HepG2 (cell line): Measurements from ENCODE around the gene CSNK1D. TPM values are rescaled to one million over a fixed set of nuclear protein-coding genes. Genes with fewer than 3 reads are reported as not detected.

Experiments
- ATF7-NPFF ChIP-seq: sonication (generic); formaldehyde crosslinking; IDR thresholded peaks from 2 replicates; pipeline ENCODE4 v1.8.1; 2023; ENCODE audit warnings: mild to moderate bottlenecking, low read depth, missing genetic modification reagents, moderate library complexity
- CBFB ChIP-seq: sonication (generic); formaldehyde crosslinking; IDR thresholded peaks from 2 replicates; pipeline ENCODE4 v1.4.0; 2020; ENCODE audit warnings: missing genetic modification reagents
- CCAR2 ChIP-seq: fragments of 200-400 bp; formaldehyde crosslinking; optimal IDR thresholded peaks from 2 replicates; pipeline ENCODE3; 2018; ENCODE audit warnings: low read depth, mild to moderate bottlenecking, low read length, moderate library complexity
- CEBPB ChIP-seq: IDR thresholded peaks from 2 replicates; pipeline ENCODE4 v1.6.1; 2011; ENCODE audit warnings: low read depth, low read length, improper control_type of control experiment, borderline replicate concordance
- KDM6A ChIP-seq: IDR thresholded peaks from 2 replicates; pipeline ENCODE4 v1.6.1; 2016; ENCODE audit warnings: low read depth
- MAF1 ChIP-seq: sonication (generic); formaldehyde crosslinking; IDR thresholded peaks from 2 replicates; pipeline ENCODE4 v1.5.0; 2020; ENCODE audit warnings: missing genetic modification reagents, borderline replicate concordance
- MAZ ChIP-seq, 2 experiments: sonication (generic) in 1 of 2; formaldehyde crosslinking in 1 of 2; IDR thresholded peaks; 2 replicates each; pipeline versions ENCODE4 v1.5.0 to v1.6.1; 2012 to 2020; ENCODE audit warnings: low read depth in 2 of 2, mild to moderate bottlenecking in 2 of 2, borderline replicate concordance in 1 of 2, improper control_type of control experiment in 1 of 2, low read length in 1 of 2, missing genetic modification reagents in 1 of 2, moderate library complexity in 1 of 2
- NR2F1 ChIP-seq, 2 experiments: fragments of 450-650 bp in 1 of 2; formaldehyde crosslinking in 1 of 2; IDR thresholded peaks; 2 replicates each; pipeline versions ENCODE4 v1.5.0 to v1.6.1; 2016 to 2020; ENCODE audit warnings: mild to moderate bottlenecking in 1 of 2, missing compliant biosample characterization in 1 of 2, missing genetic modification reagents in 1 of 2, moderate library complexity in 1 of 2
- RBFOX2 ChIP-seq: fragments of 200-400 bp; formaldehyde crosslinking; IDR thresholded peaks from 2 replicates; pipeline ENCODE4 v1.6.1; 2017; ENCODE audit warnings: low read depth, mild to moderate bottlenecking, low read length
- REL ChIP-seq: sonication (generic); formaldehyde crosslinking; conservative IDR thresholded peaks from 2 replicates; pipeline ENCODE4 v1.8.0; 2022; ENCODE audit warnings: mild to moderate bottlenecking, missing genetic modification reagents, moderate library complexity
- SCMH1 ChIP-seq: sonication (generic); formaldehyde crosslinking; IDR thresholded peaks from 2 replicates; pipeline ENCODE4 v1.9.0; 2021; ENCODE audit warnings: missing genetic modification reagents, mild to moderate bottlenecking, borderline replicate concordance
- SNAPC2 ChIP-seq: sonication (generic); formaldehyde crosslinking; IDR thresholded peaks from 2 replicates; pipeline ENCODE4 v1.8.1; 2022; ENCODE audit warnings: mild to moderate bottlenecking, missing genetic modification reagents
- SP140L ChIP-seq: sonication (generic); formaldehyde crosslinking; IDR thresholded peaks from 2 replicates; pipeline ENCODE4 v1.4.0; 2020; ENCODE audit warnings: missing genetic modification reagents, borderline replicate concordance
- SRSF4 ChIP-seq: fragments of 200-400 bp; formaldehyde crosslinking; IDR thresholded peaks from one replicate; pipeline ENCODE4 v1.6.1; 2018; ENCODE audit warnings: mild to moderate bottlenecking, low read depth, low read length, moderate library complexity; ENCODE audit not compliant: poor library complexity, severe bottlenecking
- SRSF9 ChIP-seq: fragments of 200-400 bp; formaldehyde crosslinking; IDR thresholded peaks from 2 replicates; pipeline ENCODE4 v1.6.1; 2018; ENCODE audit warnings: borderline replicate concordance, mild to moderate bottlenecking, low read depth, low read length; ENCODE audit not compliant: insufficient read depth, poor library complexity, severe bottlenecking
- TMF1 ChIP-seq: sonication (generic); formaldehyde crosslinking; IDR thresholded peaks from 2 replicates; pipeline ENCODE4 v1.8.1; 2022; ENCODE audit warnings: low read depth, missing genetic modification reagents
- ZFAT ChIP-seq: sonication (generic); formaldehyde crosslinking; conservative IDR thresholded peaks from 2 replicates; pipeline ENCODE4 v1.8.1; 2023; ENCODE audit warnings: missing genetic modification reagents, inconsistent platforms
- ZKSCAN1 ChIP-seq: fragments of 150-350 bp; IDR thresholded peaks from 2 replicates; pipeline ENCODE4 v1.6.1; 2014; ENCODE audit warnings: low read length
- ZNF546 ChIP-seq: sonication (generic); formaldehyde crosslinking; conservative IDR thresholded peaks from 2 replicates; pipeline ENCODE4 v1.8.1; 2023; ENCODE audit warnings: mild to moderate bottlenecking, missing genetic modification reagents
- ZNF615 ChIP-seq: sonication (generic); formaldehyde crosslinking; IDR thresholded peaks from 2 replicates; pipeline ENCODE4 v1.5.0; 2020; ENCODE audit warnings: mild to moderate bottlenecking, missing genetic modification reagents, borderline replicate concordance
- ZNF7 ChIP-seq: IDR thresholded peaks from 2 replicates; pipeline ENCODE4 v1.6.1; 2016; ENCODE audit warnings: missing biosample characterization, missing genetic modification reagents
- polyA plus RNA-seq, 8 experiments: library from polyadenylated mRNA; depleted of rRNA in 3 of 8; stranded (reverse) in 7 of 8; unstranded in 1 of 8; fragments of >200 nt; fragmentation: Illumina TruSeq in 4 of 8; extraction: Trizol in 4 of 8; gene quantifications; 2 replicates each; pipeline versions ENCODE4 v1.2.1 to v1.2.3, GENCODE V29; 2011 to 2016; ENCODE audit warnings: low read depth in 4 of 8, missing spikeins in 1 of 8, mixed read lengths in 1 of 8; ENCODE audit not compliant: insufficient read depth in 1 of 8
- total RNA-seq, 5 experiments: library from RNA; depleted of rRNA; stranded (reverse); fragments of >200 nt; fragmentation: Illumina TruSeq; extraction: Trizol; gene quantifications; 2 replicates each; pipeline ENCODE4 v1.2.3, GENCODE V29; 2016; ENCODE audit warnings: low read depth in 1 of 5
- TF ChIP-seq, protein P1 (sequence below): IDR thresholded peaks from 2 replicates; pipeline ENCODE4 v1.6.1; 2012; ENCODE audit warnings: inconsistent platforms
- TF ChIP-seq, protein P2 (sequence below): sonication (generic); formaldehyde crosslinking; IDR thresholded peaks from 2 replicates; pipeline ENCODE4 v1.5.0; 2020; ENCODE audit warnings: missing genetic modification reagents
- TF ChIP-seq, protein P3 (sequence below): sonication (generic); formaldehyde crosslinking; IDR thresholded peaks from 2 replicates; pipeline ENCODE4 v1.8.0; 2022; ENCODE audit warnings: low read depth, missing genetic modification reagents
- TF ChIP-seq, protein P4 (sequence below): sonication (generic); formaldehyde crosslinking; IDR thresholded peaks from 2 replicates; pipeline ENCODE4 v1.5.0; 2020; ENCODE audit warnings: missing genetic modification reagents, mild to moderate bottlenecking, borderline replicate concordance

Gene CSNK1D
- total and polyA plus RNA-seq, 2 of the 13 experiments (the other 11 are each of a cell fraction or from before 2014, with no cell fraction given) = 31.5 to 128 TPM

DNA sequence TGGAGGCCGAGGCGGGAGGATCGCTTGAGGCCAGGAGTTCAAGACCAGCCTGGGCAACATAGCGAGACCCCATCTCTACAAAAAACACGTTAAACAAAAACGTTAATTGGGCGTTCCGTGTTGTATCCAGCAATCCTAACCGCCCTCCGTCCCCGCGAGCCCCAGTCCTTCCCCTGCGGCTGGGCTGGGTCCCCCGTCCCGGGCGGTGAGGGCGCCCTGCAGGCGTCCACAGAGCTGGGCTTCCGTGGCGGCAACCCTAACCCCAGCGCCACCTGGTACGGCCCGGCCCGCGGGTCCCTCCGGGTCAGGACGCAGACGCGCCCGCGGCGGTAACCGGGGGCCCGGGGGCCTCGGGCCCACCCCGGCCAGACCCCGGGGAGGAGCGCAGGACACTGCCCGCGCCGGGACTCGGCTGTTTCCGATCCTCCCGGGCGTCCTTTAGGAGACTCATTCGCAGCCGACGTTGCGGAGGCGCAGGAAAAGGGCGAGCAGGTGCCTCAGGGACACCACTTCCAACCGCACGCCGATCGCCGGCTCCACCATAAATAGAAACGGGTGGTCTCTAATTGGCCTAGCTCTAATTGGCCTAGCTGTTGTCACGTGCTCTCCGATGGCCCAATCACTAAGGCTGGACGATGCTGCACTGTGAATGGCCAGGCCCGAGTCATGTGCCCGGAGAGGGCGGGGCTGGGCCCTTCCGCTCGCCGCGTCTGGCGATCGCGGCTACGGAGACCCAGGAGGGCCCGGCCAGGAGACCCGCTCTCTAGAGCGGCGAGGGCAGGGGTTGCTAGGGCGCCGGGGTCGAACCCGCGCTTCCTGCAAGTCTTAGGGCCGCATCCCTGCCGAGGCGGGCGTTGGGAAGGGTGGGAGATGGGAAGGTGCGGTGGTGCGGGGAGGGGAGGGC, 19.0 kb upstream of the CSNK1D start (continued):
- TF ChIP-seq CBFB (CRISPR knock-in tag) = peak; percentile 91
- TF ChIP-seq, protein P1, sequence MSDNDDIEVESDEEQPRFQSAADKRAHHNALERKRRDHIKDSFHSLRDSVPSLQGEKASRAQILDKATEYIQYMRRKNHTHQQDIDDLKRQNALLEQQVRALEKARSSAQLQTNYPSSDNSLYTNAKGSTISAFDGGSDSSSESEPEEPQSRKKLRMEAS = peak; percentile 95
- TF ChIP-seq, protein P2, sequence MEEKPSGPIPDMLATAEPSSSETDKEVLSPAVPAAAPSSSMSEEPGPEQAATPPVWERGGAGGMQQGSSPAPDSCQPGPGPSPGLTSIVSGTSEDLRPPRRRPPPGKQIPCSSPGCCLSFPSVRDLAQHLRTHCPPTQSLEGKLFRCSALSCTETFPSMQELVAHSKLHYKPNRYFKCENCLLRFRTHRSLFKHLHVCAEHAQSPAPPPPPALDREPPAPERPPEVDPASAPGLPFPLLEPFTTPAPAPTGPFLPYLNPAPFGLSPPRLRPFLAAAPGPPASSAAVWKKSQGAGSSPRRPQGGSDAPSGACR (CRISPR knock-in tag) = peak; percentile 95; the same call in 1 of the 2 replicates
- TF ChIP-seq REL = peak; percentile 77; the same call in 1 of the 2 replicates
- peak in 1 of 2 experiments; percentile 43; a peak in 1 of 4 replicates for TF ChIP-seq NR2F1 (CRISPR knock-in tag; IDR thresholded peaks at IDR 0.05)
- TF ChIP-seq ZFAT = no peak
- peak; percentile 8; the same call in 1 of the 2 replicates for TF ChIP-seq ZNF7 (CRISPR knock-in tag)
- TF ChIP-seq RBFOX2 = peak; percentile 99
- no peak for TF ChIP-seq SRSF9
- TF ChIP-seq CEBPB = no peak; the same call in 1 of the 2 replicates
- TF ChIP-seq ZNF615 = peak; percentile 74; the same call in 1 of the 2 replicates
- TF ChIP-seq MAZ (IDR thresholded peaks at IDR 0.05; ENCODE audit: borderline replicate concordance, low read depth, low read length) = peak; percentile 66
- TF ChIP-seq MAZ (CRISPR knock-in tag; IDR thresholded peaks at IDR 0.05; ENCODE audit: low read depth) = peak; percentile 30; the same call in 1 of the 2 replicates
- TF ChIP-seq MAF1 (CRISPR knock-in tag) = peak; percentile 58; the same call in 1 of the 2 replicates
- TF ChIP-seq SCMH1 (CRISPR knock-in tag) = no peak
- no peak for TF ChIP-seq SRSF4
- peak; percentile 94 for TF ChIP-seq TMF1 (CRISPR knock-in tag)
- TF ChIP-seq SNAPC2 = peak; percentile 94; the same call in 1 of the 2 replicates
- TF ChIP-seq, protein P3, sequence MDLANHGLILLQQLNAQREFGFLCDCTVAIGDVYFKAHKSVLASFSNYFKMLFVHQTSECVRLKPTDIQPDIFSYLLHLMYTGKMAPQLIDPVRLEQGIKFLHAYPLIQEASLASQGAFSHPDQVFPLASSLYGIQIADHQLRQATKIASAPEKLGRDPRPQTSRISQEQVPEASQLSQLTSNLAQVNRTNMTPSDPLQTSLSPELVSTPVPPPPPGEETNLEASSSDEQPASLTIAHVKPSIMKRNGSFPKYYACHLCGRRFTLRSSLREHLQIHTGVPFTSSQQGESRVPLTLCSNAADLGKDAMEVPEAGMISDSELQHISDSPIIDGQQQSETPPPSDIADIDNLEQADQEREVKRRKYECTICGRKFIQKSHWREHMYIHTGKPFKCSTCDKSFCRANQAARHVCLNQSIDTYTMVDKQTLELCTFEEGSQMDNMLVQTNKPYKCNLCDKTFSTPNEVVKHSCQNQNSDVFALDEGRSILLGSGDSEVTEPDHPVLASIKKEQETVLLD (CRISPR knock-in tag) = 0 out of 2 replicates have a peak, but pooled peaks have one; percentile 52
- no peak for TF ChIP-seq CCAR2
- peak; percentile 89; the same call in 1 of the 2 replicates for TF ChIP-seq ATF7-NPFF (CRISPR knock-in tag)
- 0 out of 2 replicates have a peak, but pooled peaks have one; percentile 7 for TF ChIP-seq KDM6A (CRISPR knock-in tag)
- TF ChIP-seq ZKSCAN1 = peak; percentile 9; the same call in 1 of the 2 replicates
- 0 out of 2 replicates have a peak, but pooled peaks have one; percentile 73 for TF ChIP-seq SP140L (CRISPR knock-in tag)
- TF ChIP-seq, protein P4, sequence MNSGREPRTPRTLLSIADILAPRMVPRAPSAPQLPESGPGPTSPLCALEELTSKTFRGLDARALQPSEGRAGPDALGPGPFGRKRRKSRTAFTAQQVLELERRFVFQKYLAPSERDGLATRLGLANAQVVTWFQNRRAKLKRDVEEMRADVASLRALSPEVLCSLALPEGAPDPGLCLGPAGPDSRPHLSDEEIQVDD (CRISPR knock-in tag) = peak; percentile 61; the same call in 1 of the 2 replicates
- TF ChIP-seq ZNF546 = 0 out of 2 replicates have a peak, but pooled peaks have one; percentile 66
